Activated CD8-positive, alpha-beta memory T cell treated with anti-CD3 and anti-CD28 coated beads for 1 hour (primary cell): Measurements from ENCODE around the gene PSPC1.
"Not testable (repeated sequence)": the region's sequence is repeated elsewhere in the genome, so short reads cannot be mapped to it uniquely, and the experiment has no call there.

Experiments used
- DNase-seq, 2 donors: peaks; one replicate each; pipeline ENCODE4 v3.0.0-alpha.2; 2020; ENCODE audit warnings: low read depth in 1 of 2; ENCODE audit errors: extremely low read depth in 1 of 2

The PSPC1 gene, protein sequence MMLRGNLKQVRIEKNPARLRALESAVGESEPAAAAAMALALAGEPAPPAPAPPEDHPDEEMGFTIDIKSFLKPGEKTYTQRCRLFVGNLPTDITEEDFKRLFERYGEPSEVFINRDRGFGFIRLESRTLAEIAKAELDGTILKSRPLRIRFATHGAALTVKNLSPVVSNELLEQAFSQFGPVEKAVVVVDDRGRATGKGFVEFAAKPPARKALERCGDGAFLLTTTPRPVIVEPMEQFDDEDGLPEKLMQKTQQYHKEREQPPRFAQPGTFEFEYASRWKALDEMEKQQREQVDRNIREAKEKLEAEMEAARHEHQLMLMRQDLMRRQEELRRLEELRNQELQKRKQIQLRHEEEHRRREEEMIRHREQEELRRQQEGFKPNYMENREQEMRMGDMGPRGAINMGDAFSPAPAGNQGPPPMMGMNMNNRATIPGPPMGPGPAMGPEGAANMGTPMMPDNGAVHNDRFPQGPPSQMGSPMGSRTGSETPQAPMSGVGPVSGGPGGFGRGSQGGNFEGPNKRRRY

DNA sequence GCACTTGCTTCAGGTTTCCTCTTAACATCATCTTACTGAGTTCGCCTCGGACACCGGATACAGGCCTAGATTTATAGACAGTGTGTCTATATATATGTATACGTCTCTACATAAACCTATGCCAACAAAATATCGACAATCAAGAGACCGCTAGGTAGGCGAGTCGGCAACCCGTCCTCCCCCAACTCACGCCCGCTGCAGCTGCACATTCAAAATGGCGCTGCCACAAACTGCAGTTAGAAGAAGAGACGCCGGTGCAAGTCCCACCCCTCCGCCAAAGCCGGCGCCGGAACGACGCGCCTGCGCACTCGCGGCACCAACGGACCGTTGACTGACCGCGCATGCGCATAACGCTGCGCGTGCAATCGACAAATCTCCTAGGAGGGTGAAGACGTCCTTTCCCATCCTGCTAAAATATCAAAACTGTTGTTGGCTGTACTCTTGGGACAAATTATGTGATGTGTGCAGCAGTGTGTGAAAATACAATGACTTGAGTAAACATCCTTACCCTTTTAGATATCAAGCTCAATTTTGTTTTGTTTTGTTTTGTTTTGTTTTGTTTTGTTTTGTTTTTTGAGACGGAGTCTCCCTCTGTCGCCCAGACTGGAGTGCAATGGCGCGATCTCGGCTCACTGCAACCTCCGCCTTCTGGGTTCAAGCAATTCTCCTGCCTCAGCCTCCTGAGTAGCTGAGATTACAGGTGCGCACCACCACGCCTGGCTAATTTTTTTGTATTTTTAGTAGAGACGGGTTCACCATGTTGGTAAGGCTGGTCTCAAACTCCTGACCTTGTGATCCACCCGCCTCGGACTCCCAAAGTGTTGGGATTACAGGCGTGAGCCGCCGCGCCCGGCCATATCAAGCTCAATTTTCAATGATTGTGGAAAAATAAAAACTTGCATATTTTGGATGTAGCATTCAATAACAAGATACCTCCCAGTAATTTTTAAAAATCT, at the start of gene PSPC1:
TSS of gene PSPC1 (minus strand) at position 219 of the 956 bp plus-strand sequence. CDS start at position 31, 188 bp downstream.
- peak; percentile 84 to 93 for DNase-seq

DNA sequence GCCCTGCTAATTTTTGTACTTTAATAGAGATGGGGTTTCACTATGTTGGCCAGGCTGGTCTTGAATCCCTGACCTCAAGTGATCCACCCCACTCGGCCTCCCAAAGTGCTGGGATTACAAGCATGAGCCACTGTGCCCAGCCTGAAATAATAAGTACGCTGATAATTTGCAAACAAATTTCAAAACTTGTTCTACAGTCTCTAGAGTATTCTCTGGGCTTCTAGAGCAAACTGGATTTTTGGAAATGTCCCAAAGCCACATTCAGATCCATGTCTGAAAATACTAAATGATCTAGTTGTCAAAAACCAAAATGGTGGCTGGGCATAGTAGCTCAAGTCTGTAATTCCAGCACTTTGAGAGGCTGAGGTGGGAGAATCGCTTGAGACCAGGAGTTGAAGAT, 39.9 kb upstream of the PSPC1 start:
- DNase-seq: no peak

DNA sequence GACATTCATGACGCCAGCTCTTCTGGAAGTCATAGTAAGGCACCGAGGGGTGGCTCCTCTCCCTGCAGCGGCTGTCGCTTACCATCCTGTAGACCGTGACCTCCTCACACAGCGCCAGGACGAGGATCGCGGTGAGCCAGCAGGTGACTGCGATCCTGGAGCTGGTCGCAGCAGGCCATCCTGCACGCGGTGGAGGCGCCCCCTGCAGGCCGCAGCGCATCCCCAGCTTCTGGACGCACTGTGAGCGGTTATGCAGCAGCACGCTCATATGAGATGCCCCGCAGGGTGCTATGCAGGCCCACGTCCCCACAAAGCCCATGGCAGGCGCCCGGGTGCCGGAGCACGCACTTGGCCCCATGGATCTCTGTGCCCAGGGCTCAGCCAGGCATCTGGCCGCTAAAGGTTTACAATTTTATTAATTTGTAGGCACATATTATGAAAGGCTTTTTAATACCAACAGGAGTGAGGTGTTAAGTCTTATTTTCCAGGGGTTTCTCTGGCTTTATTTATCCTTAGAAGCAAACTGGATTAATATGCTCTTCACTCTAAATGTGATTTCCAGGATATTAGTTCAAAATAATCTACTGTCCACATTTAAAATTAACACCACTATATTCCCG, 35.6 kb upstream of the PSPC1 start:
- peak; percentile 1 to 3 for DNase-seq

DNA sequence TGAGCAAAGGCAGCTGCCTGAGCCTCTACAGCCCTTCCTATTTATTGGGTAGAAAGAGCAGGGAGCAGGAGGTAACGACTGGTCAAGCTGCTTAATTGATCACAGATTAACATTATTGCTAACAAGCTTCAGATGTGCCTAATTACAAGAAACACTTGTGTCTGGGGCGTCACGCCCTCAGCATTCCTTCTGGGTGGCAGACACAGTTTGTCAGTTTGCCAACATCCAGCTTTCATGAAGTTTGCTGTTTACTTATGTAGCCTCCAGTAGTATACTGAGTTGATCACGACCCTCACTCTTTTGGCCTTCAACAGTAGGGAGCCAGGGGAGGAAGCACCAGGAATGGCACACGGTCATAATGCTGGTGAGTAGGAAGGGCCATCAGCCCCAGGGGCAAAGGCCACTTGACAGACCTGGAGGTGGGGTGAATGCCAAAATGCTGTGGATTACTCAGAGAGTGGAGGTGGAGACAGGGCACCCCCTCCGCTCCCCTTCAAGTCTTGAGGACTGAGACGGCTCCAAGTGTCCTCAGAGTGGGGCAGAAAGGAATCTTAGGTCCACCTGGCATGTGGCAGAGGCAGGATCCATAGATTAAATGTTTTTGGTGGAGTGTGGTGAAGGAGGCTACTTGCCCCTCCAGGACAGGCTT, 34.9 kb upstream of the PSPC1 start:
- DNase-seq: no peak

DNA sequence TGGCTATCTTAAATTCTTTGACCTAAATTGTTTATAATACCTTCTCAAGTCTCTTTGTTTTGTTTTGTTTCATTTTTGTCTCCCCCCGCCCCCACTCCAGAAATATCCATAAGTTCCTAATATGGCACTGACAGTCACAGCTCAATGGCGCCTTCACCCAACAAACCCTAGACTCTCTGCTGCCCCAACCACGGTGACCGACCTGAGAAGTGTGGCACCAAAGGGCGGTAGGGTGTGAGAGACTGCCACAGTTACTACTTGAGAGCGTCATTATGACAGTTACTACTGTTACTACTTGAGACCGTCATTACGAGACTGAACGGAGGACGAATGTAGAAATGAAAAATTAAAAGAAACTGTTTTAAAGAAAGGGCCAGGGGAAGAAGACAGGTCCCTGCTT, 34.4 kb upstream of the PSPC1 start:
- DNase-seq: no peak

DNA sequence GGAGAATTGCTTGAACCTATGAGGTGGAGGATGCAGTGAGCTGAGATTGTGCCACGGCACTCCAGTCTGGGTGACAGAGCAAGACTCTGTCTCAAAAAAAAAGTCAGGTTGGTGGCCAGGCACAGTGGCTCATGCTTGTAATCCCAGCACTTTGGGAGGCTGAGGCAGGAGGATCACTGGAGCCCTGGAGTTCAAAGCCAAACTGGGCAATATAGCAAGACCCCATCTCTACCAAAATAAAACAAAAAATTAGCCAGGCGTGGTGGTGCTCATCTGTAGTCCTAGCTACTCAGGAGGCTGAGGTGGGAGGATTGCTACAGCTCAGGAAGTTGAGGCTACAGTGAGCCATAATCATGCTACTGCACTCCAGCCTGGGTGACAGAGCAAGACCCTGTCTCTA, 33.1 kb upstream of the PSPC1 start:
- not testable (repeated sequence) for DNase-seq

DNA sequence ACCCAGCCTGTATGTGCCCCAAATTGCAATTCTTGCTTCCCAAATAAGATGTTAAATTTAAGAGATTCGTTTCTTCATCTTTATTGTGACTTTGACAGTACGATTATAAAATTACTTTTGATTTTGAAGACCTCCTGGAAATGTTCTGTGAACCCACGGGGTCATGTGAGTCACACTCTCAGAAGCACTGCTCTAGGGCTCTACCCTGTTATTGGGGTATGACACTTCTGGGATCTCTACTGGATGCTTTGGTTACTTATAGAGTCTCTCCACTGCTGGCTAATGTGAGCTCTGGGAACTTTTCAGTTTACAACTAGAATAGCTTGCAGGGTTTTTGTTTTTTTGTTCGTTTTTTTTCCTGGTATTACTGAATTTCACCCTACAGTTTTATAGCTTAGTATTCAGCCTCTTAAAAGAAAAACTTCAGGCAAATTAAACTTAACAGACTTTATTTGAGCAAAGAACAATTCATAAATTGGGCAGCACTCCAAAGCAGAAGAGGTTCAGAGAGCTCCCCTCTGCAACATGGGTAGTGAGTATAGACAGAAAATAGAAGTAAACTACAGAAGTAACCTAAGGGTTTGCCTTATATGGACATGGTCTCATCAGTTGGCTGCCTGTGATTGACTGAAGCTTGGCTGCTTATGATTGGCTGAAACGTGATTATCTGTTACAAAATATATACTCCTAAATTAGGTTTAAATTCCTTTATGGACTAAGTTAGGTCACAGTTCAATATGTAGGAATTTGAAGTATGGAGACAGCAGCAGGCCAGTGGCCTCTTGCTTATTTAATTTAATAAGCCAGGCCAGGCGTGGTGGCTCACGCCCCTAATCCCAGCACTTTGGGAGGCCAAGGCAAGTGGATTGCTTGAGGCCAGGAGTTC, 28.5 kb upstream of the PSPC1 start:
- DNase-seq: no peak

DNA sequence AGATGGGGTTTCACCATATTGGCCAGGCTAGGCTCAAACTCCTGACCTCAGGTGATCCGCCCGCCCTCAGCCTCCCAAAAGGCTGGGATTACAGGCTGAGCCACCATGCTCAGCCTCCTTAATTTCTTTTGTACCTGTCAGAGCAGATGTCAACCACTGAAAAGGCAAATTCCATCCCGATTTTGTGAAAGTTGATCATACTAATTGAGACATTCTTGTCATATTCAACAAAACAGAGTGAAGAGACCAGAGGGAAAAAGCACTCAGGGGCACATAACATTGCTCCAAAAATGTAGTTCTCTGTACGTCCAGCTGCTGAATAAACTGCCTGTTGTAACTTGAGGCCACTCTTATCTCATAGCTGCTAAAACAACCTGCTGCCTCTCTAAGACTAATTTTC, 27.4 kb upstream of the PSPC1 start:
- no peak for DNase-seq

DNA sequence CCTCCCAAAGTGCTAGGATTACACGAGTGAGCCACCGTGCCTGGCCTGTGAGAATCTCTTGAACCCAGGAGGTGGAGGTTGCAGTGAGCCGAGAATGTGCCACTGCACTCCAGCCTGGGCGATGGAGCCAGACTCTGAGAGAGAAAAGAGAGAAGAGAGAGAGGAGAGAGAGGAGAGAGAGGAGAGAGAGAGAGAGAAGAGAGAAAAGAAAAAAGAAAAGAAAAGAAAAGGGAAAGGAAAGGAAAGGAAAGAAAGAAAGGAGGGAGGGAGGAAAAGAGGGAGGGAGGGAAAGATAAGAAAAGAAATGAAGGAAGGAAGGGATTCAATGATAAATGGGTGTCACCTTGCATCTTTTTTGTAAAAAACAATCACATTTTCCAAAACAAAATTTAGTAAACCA, 23.0 kb upstream of the PSPC1 start:
- DNase-seq: no peak

DNA sequence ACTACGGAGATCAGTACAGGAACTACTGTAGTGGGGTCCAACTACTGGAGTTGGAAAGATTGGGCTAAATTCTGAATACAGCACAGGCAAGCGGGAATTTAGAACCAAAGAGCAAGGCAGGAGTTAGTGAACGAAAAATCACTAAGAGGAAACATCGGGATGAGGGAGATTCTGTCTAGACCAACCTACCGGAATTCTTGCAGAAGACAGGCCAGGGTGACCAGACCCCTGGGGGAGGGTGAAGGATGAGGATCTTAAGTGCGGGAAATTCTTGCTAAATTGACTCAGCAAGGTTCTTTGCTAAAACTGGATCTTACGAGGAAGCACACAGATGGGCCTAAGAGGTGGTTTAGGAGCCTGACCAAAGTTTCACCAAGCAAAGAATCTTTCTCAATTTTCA, 13.2 kb upstream of the PSPC1 start:
- DNase-seq: no peak

DNA sequence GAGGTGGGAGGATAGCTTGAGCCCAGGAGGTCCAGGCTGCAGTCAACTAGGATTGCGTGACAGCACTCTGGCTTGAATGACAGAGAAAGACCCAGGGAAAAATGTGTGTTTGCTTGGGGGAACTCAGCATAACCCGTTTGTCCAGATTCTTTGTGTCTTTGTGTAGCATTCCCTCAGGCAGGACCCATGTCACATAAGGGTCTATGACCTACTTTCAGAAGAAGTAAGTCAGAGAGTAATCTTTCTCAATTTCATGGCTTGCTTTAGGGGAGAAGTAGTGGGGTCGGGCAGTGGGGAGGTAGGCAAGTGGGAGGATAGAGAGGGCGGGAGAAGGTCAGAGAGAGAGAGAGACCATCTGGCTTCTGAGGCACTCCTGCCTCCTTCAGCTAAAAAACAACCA, 11.9 kb upstream of the PSPC1 start:
- DNase-seq: no peak

DNA sequence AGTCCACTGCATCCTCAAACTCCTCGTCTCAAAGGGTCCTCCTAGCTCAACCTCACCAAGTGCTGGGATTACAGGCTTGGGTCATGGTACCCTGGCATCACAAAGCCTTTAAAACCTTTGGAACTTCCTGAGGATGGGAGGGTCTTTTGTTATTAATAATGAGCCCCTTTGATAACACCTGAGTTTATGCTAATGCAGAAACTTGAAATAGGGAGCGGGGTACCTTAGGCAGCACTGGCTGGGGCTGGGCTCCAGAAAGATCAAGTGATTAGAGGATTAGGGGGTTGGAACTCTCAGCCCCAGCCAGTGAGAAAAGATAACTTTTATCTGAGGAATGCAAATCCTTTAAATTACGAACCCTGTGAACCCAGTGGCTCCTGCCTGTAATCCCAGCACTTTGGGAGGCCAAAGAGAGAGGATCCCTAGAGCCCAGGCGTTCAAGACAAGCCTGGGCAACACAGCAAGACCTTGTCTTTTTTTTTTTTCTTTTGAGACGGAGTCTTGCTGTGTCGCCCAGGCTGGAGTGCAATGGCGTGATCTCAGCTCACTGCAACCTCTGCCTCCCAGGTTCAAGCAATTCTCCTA, 9.3 kb upstream of the PSPC1 start:
- DNase-seq: no peak

DNA sequence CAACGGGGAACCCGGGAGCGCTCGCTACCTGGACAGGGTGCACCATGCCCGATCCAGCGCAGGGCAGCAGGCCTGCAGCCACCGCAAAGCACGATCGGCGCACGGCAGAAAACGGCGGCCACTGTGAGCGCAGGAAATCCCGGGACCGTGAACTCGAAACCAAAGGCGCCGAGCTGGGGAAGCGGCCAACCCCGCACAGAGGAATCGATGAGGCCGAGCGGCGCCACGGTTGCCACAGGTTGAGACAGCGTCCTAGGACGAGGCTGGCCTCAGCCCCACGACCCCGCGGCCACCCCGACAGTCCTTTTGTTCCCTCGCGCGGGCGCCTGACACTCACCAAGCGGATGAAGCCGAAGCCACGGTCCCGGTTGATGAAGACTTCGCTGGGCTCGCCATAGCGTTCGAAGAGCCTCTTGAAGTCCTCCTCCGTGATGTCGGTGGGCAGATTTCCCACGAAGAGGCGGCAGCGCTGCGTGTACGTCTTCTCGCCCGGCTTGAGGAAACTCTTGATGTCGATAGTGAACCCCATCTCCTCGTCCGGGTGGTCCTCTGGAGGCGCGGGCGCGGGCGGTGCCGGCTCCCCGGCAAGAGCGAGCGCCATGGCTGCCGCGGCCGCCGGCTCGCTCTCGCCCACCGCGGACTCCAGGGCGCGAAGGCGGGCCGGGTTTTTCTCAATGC, 557 bp downstream of the PSPC1 start:
- peak in 1 of 2 donors; percentile 36 for DNase-seq

DNA sequence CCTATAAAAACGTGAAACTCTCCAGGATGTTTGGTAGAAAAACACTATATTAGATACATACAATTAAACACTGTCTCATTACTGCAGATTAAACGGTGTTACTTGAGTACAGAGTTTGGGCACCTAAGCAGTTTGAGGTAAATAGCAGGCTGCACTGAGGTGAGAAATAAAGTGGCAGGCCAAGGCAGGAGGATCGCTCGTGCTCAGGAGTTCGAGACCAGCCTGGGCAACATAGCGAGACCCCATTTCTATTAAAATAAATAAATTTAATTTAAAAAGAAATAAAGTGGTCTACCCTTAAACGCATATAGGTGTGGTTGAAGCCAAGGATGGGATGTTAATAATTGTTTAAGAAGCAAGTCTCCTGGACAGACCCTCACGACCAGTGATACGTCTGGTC, 1.2 kb downstream of the PSPC1 start:
- no peak for DNase-seq

DNA sequence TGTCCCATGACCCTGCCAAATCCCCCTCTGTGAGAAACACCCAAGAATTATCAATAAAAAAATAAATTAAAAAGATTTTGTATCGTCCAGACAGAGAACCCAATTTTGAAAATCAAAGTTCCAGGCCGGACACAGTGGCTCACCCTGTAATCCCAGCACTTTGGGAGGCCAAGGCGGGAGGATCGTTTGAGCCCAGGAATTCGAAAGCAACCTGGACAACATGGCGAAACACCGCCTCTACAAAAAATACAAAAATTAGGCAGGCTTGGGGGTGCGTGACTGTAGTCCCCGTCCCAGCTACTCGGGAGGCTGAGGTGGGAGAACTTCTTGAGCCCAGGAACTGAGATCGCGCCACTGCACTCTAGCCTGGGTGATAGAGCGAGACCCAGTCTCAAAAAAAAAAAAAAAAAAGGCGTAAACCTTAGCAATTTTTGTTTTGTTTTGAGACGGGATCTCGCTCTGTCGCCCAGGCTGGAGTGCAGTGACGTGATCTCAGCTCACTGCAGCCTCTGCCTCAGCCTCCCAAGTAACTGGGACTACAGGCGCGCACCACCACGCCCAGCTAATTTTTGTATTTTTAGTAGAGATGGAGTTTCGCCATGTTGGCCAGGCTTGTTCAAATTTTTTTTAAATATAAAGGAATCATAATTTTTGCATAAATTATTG, 1.9 kb downstream of the PSPC1 start:
- not testable (repeated sequence) for DNase-seq

DNA sequence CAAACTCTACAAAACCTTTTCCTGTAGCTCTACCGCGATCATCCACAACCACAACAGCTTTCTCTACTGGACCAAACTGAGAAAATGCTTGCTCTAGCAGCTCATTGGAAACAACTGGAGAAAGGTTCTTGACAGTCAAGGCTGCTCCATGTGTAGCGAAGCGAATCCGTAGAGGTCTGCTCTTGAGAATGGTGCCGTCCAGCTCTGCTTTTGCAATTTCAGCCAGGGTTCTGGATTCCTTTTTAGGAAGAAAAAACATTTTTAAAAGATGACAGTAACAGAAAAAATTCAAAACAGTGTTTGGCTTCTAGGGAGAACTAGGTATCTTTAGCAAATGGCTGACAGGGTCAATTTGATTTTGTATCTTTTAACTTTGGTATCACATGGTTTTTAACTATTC, 10.4 kb downstream of the PSPC1 start:
- no peak for DNase-seq

DNA sequence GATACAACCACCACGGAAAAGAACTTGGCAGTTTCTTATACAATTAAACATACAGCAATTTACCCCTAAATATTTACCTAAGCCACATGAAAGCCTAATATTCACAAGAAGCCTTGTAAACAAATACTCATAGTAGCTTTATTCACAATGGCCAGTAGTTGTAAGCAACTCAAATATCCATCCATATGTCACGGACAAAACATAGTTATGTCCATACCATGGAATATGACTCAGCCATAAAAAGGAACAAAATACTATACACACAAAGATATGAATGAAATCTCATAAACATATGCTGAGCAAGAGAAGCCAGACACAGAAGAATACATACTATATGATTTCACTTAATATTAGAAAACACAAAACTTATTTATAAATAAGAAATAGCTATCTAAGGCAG, 12.9 kb downstream of the PSPC1 start:
- no peak for DNase-seq

DNA sequence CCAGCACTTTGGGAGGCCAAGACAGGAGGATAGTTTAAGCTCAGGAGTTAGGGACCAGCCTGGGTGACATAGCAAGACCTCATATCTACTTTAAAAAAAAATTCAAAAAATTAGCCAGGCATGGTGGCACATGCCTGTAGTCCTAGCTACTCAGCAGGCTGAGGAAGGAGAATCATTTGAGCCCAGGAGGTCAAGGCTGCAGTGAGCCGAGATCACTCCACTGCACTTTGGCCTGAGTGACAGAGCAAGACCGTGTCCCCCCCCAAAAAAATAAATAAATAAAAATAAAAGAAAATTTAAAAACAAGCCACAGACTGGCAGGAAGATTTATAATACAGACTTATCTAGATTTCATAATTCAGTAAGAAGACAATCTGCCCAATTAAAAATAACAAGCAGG, 14.8 kb downstream of the PSPC1 start:
- DNase-seq: no peak
